Putamen (tissue), 1 donor: Measurements from ENCODE around the gene WDR88.
"Not testable (repeated sequence)": the region's sequence is repeated elsewhere in the genome, so short reads cannot be mapped to it uniquely, and the experiment has no call there.

Experiments used
- DNase-seq: peaks from one replicate; pipeline ENCODE4 v3.0.0-alpha.2; 2016; ENCODE audit warnings: low spot score

The WDR88 gene

DNA sequence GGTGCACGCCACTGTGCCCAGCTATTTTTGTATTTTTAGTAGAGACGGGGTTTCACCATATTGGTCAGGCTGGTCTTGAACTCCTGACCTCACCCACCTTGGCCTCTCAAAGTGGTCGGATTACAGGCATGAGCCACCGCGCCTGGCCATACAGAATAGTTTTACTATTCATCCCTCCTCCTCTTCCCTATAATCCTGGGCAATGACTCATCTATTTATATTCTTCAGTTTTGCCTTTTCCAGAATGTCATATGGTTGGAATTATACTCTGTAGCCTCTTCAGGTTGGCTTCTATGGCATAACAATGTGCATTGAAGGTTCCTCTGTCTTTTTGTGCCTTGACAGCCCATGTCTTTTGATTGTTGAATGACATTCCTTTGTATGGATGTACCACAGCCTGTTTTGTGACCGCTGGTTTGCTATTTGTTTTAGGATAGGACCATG lies 40.0 kb downstream of the WDR88 start:
- DNase-seq = no peak

DNA sequence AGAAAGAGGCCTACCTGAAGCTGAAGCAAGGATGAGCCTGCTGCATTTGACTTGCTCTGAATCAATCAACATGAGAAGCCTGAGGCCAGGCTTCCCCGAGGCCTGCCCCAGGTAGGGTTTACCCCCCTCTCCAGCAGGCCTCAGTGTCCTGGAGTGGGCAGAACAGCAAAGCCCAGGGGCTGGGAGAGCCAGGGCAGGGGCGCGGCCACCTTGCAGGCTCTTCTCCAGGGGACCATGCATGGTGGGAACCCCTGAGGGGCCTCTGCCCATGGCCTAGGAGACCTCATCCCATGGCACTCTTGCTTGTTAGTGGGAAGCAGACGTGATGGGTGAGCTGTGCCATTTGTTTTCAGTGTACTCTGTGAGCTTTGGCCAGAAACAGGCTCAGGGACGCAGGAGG lies 42.3 kb downstream of the WDR88 start:
- no peak for DNase-seq

DNA sequence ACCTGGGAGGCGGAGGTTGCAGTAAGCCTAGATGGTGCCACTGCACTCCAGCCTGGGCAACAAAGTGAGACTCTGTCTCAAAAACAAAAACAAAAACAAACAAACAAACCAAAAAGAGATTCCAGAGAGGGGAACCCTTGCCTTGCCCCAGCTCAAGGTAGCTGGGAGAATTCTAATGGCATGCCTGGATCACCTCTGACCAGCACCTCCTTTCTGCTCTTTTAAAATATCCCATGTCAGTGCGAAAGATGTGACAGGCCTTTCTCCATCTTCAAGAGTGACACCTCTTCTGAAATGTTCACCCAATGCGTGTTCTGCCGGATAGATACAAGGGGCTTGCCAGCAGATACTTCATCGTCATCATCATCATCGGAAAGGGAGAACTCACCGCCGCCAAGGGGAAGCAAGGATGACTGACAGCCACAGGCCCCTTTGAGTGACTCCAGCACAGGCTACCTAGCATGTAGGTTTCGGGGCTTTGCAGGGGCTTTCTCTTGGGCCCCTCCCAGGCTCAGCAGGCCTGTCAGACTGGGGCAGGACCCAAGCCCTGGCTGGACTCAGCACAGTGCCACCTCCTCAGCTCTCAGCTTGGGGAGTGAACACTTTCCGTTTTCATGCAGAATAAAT lies 43.4 kb downstream of the WDR88 start:
- DNase-seq = no peak

DNA sequence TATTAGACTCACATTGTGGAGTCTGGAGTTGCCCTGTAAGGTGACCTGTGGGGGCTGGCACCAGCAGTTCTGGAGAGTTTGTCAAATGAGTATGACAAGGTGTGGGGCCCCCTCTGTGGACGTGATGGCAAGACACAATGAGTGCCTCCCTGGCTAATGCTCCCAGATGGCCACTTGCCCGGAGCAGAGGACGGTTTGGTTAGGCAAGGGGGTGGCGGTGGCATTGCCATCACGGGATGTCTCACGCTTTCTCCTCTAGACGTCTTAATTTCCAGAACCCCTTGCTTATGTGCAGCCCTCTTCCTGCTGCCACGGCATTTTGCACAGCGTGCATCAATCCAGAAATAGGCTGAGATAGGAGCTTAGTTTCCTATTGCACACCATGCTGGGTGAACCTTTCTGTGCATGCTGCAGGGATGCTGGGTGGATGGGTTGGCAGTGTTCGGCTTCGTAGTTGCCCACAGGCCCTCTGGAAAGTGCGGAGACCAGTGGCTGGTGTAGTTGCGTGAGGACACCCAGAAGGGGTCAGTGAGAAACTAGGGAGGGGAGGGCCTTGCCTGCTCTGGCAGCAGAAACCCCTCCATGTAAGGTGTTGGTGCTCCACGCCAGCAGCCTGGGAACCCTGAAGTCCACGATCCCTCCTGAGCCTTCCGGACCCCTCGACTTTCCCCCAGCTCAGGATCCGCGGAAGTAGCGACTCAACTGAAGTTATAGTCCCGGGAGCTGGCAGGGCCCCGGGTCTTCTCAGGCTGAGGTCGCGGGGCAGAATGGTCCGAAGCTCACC lies 44.2 kb downstream of the WDR88 start:
- DNase-seq = no peak

DNA sequence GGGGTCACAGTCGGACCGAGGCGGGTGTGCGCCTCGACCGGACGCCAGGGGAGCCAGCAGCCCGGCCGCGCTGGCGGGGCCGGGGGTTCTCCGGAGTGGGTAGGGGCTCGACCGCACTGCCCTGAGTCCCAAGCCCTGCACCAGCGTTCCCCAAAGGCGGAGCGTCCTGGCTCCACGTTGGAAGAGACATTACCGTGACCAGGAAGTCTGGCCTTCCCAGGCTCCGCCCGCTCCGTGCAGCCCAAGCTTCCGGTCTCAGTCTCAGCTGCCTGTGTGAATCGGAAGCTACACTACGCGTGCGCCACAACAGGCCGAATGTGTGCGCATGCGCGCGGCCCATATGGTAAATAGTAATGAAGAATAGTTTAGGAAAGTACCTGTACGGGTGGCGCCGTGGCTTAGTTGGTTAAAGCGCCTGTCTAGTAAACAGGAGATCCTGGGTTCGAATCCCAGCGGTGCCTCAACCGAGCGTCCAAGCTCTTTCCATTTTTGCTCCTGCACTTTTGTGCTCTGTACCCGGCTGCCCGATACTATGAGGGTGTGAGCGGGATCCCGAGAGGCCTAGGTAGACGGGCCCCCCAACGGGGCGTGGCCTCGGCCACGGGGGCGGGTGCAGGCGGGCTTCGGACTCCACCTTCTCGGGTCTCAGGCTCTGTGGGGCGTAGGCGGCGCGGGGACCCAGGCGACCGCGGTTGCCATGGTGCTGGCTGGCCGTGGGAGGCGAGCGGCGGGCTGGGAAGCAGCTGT lies 44.9 kb downstream of the WDR88 start:
- DNase-seq = peak; percentile 95

DNA sequence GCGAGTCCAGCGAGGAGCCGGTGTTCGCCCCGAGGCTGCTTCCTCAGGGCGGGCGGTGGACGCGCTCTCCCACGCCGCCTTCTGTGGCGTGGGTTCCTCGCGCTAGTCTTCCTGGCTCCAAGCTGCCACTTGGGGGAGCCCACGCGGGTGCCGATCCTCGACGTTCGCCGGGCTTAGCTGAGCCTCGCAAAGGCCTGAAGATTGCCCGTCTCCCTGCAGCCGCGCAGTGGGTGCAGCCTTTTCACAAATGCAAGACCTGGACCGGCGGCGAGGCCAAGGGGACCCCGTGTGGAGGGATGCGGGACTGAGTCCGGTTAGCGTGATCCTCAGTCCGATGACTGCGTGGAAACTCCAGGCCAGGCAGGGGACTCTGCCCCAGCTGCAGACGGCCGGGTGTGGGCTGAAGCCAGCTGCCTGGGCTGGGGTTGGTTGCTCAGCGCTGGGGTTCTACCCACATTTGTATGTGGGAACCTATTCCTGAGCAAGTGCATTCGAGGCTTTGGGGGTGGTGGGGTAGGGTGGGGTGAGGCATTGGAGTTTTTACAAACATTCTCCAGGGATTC lies 45.6 kb downstream of the WDR88 start:
- peak; percentile 86 for DNase-seq

DNA sequence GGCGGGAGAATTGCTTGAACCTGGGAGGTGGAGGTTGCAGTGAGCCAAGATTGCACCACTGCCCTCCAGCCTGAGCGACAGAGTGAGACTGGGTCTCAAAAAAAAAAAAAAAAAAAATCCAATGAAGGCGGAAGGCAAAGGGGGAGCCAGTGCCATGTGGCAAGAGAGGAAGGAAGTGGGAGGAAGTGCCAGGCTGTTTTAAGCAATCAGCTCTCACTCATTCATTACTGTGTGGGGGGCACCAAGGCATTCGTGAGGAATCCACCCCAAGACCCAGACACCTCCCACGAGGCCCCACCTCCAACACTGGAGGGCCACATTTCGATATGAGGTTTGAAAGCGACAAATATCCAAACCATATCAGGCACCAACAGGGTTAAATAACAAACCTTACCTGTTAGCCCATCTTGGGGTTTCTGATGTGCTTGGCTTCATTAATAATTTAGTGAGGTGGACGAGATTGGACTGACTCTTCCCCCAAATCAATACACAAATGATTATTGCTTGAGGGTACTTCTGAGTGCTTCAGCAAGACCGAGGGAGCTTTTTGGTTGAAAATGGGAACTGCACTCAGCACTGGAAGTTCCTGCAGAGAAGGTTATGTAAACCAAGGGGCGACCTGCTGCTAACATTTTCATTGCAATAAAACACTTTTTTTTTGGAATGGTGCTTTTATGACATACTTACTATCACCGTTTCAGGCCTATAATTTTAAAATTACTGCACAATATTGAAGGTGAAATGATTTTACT lies 54.7 kb downstream of the WDR88 start:
- no peak for DNase-seq

DNA sequence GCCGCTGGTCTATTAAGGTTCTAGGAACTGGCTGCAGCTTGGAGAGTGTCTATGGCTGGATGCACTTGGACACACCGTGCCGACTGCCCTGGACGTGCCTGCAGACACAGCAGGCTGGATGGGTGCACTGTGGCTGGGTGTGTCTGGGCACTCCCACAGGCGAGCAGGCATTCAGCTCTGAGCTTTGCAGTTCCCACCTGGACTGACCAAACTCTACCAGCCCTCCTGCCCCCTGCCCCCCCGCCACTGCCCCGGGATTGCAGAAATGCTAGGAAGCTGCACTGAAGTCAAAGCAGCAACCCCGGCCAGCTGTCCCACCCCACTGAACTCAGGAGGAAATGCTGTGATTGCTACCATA lies 55.2 kb downstream of the WDR88 start:
- no peak for DNase-seq

DNA sequence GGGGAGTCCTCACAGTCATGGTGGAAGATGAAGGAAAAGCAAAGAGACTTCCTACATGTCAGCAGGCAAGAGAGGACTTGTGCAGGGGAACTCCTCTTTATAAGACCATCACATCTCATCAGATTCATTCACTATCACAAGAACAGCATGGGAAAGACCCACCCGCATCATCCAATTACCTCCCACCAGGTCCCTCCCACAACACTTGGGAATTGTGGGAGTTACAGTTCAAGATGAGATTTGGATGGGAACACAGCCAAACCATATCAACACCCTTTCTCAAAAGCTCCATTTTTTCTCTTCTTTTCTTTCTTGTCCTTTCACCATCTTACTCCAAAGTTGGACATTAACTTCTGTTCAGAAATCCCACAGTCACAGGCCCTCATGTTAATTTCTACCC lies 57.5 kb downstream of the WDR88 start:
- no peak for DNase-seq

DNA sequence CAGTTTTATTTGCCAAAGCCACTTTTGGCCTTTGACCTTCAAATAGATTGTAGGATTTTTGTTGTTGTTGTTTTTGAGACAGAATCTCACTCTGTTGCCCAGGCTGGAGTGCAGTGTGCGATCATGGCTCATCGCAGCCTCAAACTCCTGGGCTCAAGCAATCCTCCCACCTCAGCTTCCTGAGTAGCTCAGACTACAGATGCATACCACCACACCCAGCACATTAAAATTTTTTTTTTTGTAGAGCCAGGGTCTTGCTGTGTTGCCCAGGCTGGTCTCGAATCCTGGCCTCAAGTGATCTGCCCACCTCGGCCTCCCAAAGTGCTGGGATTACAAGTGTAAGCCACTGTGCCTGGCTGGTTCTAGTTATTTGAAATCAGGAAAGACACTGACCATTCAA lies 59.2 kb downstream of the WDR88 start:
- DNase-seq = not testable (repeated sequence)

DNA sequence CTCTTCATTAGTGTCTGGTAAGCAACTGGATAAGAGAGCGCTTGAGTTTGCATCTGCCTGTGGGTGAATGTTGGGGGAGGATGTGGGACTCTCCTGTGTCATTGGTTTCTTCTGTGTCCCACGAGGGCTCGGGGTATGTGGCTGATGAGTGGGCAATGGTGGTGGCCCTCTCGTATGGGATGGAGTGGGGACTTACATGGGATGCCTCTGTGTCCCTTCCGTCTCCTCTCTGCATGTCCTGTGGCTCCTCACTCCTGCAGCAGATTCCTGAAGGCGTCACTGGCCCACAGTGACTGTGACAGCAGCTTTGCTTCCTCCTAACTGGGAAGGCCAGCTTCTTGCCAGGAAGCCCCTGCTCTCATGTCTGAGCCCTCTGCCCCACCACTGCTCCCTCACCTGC lies 59.6 kb downstream of the WDR88 start:
- DNase-seq = no peak

DNA sequence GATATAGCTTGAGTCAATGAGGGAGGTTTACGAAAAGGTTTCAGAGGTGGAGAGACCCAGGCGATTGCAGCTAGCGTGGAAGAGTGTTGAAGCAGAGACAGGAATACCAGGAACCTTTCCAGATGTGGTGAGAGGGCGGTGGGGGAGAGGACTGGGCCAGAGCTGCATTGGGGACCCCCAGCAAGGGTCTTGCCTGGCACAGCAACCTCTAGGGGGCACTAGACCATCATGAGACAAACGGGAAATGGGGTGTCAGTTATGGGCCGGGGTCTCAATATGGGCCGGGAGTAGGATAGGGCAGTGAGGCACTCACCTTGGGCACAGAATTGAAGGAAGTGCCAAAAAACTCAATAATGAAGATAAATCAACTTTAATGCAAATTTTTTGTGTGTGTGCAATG lies 60.1 kb downstream of the WDR88 start:
- no peak for DNase-seq

DNA sequence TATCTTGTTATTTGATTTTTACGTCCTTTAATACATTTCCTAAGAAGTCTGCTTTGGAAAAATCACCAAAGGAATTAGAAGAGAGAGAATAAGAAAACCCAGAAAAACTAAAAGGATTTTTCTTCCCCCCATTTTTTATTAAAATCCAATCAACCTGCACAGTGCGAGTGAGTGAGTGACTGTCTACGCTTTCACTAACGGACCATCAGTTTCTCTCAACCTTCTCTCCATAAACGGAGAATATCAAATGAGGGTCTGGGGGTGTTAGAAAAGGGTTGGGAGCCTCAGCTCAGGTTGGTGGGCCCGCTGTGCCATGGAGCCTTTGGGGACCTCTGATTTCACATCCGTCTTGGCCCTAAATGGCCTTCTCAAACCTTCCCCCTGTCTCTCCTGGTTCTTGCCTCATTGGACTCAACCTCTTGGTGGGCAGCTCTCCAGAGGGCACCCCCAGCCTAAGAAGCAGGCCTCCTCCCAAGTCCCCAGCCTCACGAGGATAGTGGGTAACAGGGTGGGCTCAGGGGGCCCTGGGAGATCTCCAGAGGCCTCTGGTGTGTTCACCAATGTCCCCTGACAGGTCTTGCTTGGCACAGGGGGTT lies 61.5 kb downstream of the WDR88 start:
- DNase-seq = no peak

DNA sequence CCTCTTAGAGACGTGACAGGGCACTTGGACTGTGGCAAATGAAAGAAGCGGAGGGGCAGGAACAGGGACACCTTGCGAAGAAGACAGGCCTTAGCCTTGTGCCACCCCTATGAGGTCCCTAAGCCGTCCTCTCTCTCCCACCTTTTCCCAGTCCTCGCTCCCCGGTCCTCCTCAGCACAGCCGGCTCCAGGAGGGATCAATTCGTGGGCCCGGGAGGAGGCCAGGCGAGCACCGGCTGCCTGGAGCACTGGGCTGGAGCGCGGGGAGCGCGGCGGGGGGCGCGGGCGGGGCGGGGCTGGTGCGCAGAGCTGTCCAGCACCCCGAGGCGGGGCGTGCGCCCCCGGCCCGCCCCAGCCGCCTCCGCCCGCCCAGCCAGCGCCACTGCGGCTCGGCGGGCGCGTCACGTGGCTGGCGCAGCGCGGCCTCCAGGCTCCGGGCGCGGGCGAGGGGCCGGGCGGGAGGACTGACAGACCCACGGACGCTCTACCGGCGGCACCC lies 62.0 kb downstream of the WDR88 start, which contains the start of gene LRP3:
Gene LRP3, plus strand, starts transcription at position 466 of the 498 bp plus-strand sequence. CDS start 456 bp downstream, outside the sequence.
- no peak for DNase-seq

DNA sequence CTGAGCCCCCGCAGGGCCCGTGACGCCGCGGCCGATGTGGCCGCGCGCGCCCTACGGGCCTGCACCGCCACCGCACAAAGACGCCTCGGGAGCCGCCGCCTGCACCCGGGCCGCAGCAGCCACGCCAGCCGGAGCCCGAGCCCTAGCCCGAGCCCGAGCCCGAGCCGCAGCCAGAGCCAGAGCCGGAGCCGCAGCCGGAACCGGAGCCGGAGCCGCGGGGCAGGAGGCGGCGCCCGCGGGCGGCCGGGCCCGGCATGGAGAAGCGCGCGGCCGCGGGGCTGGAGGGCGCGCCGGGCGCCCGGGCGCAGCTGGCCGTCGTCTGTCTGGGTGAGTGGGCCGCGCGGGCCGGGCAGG lies 62.6 kb downstream of the WDR88 start:
- no peak for DNase-seq

DNA sequence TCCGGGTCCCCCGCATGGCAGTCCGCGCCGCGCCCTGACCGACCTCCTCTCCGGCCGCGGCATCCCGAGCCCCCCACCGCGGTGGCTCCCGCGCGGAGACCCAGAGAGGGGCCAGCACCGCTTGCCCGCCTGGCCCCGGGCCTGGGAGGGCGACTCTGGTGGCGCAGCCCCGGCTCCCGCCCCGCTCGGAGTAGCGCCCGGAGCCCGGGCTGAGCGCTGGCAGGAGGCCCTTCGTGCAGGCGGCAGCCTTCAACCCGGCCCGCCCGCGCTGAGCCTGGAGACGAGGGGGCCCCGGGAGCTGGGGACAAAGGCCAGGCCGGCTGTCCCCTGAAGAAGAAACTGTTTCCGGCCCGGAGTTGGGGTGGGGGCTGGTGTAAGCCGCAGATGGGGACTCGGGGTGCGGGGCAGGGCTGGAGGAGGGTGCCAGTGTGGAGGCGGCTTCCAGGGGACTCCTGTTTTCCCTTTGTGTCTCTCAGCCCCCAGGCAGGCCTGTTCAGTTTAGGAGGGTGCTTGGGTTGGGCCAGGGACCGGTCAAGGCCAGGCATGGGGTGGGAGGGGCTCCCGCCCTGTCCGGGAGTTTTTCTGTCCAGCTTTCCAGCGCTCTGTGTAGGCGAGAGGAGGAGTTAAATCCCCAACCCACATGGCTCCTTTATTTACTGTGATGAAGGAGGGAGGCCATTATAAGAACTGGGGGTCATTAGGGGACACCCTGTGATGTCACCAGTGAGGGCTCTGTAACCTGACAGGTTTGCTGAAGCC lies 63.2 kb downstream of the WDR88 start:
- no peak for DNase-seq

DNA sequence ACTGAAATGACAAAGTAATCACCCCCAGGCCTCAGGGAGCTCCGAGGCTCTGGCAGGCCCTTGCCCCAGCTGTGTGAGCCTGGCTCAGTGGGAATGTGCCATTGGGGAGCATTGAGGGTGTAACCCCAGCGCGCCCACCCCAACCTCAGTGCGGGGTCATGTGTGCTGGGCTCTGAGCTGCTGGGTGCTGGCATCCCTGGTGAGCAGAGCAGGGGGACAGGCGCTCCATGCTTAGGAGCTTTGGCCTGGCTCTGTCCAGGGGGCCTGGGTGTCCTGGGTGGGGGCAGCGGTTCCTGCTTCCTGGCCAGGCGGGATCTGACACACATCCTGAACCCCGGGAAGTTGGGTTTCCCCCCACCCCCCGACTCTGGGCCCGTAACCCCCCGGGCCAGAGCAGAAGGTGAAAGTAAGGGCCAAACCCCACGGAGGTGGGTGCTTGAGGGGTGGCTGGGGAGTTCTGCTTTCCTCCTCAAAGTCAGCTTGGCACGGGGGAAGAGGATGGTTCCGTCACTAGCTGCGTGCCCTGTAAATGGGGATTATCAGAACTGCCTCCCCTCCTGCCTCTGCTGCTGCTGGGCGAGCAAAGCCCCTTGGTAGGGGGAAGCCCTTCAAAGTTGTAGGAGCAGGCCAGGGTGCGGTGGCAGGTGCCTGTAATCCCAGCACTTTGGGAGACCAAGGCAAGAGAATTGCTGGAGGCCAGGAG lies 63.9 kb downstream of the WDR88 start:
- no peak for DNase-seq

DNA sequence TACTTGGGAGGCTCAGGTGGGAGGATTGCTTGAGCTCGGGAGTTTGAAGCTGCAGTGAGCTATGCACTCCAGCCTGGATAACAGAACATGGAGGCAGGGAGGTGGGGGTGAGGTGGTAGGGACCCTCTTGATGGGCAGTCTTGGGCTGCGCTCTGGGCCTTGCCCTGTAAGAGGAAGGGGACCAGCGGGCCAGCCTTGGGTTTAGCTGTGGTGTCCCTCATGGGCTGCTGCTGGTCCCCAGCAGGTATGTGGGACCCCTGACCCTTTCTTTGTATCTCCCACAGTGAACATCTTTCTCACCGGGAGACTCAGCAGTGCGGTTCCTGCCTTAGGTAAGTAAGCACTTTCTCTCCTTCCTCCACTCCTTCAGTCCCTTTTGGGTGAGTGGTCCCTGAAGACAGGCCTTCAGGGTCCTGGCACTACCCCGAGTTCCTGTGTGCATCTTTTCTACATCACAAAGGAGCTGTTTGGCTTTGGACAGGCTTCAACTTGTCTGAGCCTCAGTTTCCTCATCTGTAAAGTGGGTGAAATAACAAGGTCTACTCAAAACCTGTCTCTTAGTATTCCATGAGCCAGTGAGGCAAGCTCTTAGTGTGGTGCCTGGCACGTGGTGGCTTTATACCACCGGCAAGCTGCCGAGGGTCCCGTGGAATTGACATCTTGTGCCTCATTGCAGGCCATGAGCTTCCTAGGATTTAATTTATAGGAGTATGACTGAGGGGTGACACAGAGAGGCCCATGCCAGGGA lies 64.7 kb downstream of the WDR88 start:
- no peak for DNase-seq

DNA sequence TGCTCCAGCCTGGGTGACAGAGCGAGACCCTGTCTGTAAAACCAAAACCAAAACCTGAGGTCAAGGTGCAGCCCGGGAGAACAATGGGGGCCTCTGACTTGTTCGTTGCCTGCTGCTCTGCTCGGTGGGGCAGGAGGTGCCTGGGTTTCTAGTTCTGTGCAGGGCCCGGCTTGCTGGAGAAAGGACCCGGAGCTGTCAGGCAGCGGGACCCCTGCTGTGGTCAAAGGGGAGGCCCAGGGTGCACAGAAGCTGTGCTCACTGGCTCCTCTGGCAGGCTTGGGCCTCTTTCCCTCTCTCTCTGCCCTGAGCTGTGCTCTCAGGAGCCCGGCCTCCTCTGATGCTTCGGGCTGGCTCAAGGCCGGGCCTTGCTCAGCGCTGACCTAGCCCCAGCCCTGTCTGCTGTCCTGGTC lies 65.7 kb downstream of the WDR88 start:
- DNase-seq = no peak
